Measurements from ENCODE around the gene PRDM16. TPM values are rescaled to one million over a fixed set of nuclear protein-coding genes. Genes with fewer than 3 reads are reported as not detected.

PRDM16 gene
- total and polyA plus RNA-seq, 2 of the 13 experiments (the other 11 are each of a cell fraction or from before 2014, with no cell fraction given), result 0.15 to 0.81 TPM

- TF ChIP-seq ZNF879 (CRISPR knock-in tag; IDR thresholded peaks at IDR 0.05) (no peak), THAP9 (CRISPR knock-in tag; IDR thresholded peaks at IDR 0.05; ENCODE audit: borderline replicate concordance) (no peak), ZNF296 (CRISPR knock-in tag; conservative IDR thresholded peaks at IDR 0.05) (no peak), ZNF598 (CRISPR knock-in tag; IDR thresholded peaks at IDR 0.05; ENCODE audit: borderline replicate concordance) (no peak), HINFP (CRISPR knock-in tag; IDR thresholded peaks at IDR 0.05; ENCODE audit: low read depth) (no peak; the same call in none of the 2 replicates), YEATS2 (CRISPR knock-in tag; IDR thresholded peaks at IDR 0.05; ENCODE audit: borderline replicate concordance) (0 out of 2 replicates have a peak, but pooled peaks have one; percentile 18), SRF (IDR thresholded peaks at IDR 0.05; ENCODE audit: low read depth, low read length) (no peak), ZNF775 (CRISPR knock-in tag; IDR thresholded peaks at IDR 0.05; ENCODE audit: borderline replicate concordance) (no peak), ZXDC (CRISPR knock-in tag; IDR thresholded peaks at IDR 0.05) (no peak), DMTF1 (CRISPR knock-in tag; IDR thresholded peaks at IDR 0.05) (no peak), ARNT (IDR thresholded peaks at IDR 0.05) (no peak), MTF1 (CRISPR knock-in tag; IDR thresholded peaks at IDR 0.05) (no peak), ZNF691 (CRISPR knock-in tag; IDR thresholded peaks at IDR 0.05; ENCODE audit: borderline replicate concordance, low read depth) (no peak), BRF2 (CRISPR knock-in tag; IDR thresholded peaks at IDR 0.05) (no peak), PBX2 (CRISPR knock-in tag; IDR thresholded peaks at IDR 0.05) (no peak), POLR2A (IDR thresholded peaks at IDR 0.05; ENCODE audit: insufficient read depth in 1 of 2, low read depth in 2 of 2, low read length in 2 of 2) (peak in 1 of 2 experiments; percentile 10; a peak in 1 of 4 replicates)
Measured at GRCh38 chr1:3292868-3293562, 224.0 kb downstream of the PRDM16 start (continued).
